Measurements from ENCODE around the gene GTF3C2.

GTF3C2 gene

GRCh38 chr2:27297195-27297594 lies 59.4 kb downstream of the GTF3C2 start:
- no peak for DNase-seq (ENCODE audit: low spot score)

DNA sequence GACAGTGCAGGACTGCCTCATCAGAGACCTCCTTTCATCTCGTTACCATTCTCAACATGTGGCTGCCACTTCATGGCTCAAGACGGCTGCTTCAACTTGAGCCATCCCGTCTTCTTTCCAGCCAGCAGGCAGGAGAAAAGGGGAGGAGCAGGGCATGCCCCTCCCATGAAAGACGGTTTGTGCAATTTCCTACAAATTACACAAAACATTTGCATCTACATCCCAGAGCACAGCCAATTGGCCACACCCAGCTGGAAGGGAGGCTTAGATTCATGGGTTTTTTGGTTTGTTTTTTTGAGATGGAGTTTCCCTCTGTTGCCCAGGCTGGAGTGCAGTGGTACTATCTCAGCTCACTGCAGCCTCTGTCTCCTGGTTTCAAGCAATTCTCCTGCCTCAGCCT lies 60.1 kb downstream of the GTF3C2 start:
- no peak for DNase-seq (ENCODE audit: low spot score)

GRCh38 chr2:27294928-27295327 lies 61.6 kb downstream of the GTF3C2 start:
- no peak for DNase-seq (ENCODE audit: low spot score)

- DNase-seq (ENCODE audit: low spot score) = no peak
Measured at GRCh38 chr2:27291865-27292264, 64.7 kb downstream of the GTF3C2 start.

- no peak for DNase-seq (ENCODE audit: low spot score)
Measured at GRCh38 chr2:27290549-27290948, 66.0 kb downstream of the GTF3C2 start.

DNA sequence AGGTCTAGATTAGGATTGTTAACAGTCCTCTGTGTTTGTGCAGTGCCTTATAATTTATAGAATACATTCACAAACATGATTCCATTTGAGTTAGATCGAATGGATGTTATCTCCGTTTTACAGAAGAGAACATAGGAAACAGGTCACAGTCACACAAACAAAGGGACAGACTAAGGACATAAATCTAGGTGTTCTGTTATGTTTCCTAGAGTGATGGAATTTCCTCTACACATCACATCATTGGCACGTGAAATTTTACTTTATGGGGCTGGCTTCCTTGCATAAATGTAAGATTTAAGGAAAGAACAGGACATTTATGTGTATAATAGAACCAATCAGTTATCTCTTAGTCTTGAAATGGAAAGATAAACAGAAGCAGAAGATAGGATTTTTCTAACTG lies 68.0 kb downstream of the GTF3C2 start:
- DNase-seq (ENCODE audit: low spot score) = no peak

DNA sequence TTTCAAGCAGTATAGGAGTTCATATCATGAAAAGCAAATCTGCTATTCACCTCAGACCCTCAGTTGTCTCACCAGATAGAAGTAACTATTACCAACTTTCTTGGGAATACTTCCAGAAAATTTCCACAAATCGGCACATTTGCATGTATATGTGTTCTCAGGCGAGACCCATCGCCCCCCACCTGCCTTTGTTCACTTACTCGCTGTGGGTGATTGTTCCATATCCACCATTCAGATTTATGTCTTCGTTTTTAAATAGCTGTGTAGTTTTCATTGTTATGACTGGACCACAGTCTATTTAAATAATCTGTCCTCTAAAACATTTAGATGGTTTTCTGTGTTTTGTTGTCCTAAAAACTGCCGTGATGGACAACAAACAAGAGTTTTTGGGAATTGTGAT lies 71.1 kb downstream of the GTF3C2 start:
- no peak for DNase-seq (ENCODE audit: low spot score)

GRCh38 chr2:27284996-27285395 lies 71.6 kb downstream of the GTF3C2 start:
- no peak for DNase-seq (ENCODE audit: low spot score)

GRCh38 chr2:27282892-27283291 lies 73.7 kb downstream of the GTF3C2 start:
- no peak for DNase-seq (ENCODE audit: low spot score)

- DNase-seq (ENCODE audit: low spot score) = peak; percentile 74
Measured at GRCh38 chr2:27281855-27282559, 74.6 kb downstream of the GTF3C2 start, which contains the start of gene TRIM54. TSS of gene TRIM54 (plus strand) at chr2:27282429. CDS start at chr2:27282732, 303 bp downstream.

GRCh38 chr2:27281442-27281841 lies 75.1 kb downstream of the GTF3C2 start:
- DNase-seq (ENCODE audit: low spot score) = no peak

DNA sequence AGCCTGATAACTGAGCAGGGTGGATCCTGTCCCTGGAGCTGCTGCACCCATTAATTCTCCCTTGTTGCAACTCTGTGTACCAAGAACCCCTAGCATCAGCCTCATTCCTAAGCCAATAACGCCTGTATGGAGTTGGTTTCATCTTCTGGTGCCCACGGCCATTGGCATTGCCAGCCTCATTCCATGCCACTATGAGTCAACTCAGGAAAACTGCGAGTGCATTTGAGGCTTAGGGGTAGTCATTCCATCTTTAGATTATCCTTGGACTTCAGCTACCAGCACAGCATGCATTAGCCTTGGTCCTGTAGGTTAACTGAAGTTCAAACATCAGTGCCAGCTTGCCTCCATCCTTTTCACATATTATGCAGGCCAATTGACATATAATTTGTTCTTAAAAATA lies 75.7 kb downstream of the GTF3C2 start:
- DNase-seq (ENCODE audit: low spot score) = no peak

GRCh38 chr2:27278010-27278409 lies 78.6 kb downstream of the GTF3C2 start:
- no peak for DNase-seq (ENCODE audit: low spot score)

Data from hepatic stellate cell (primary cell).